ENCODE data around the gene LPAR1.

DNA sequence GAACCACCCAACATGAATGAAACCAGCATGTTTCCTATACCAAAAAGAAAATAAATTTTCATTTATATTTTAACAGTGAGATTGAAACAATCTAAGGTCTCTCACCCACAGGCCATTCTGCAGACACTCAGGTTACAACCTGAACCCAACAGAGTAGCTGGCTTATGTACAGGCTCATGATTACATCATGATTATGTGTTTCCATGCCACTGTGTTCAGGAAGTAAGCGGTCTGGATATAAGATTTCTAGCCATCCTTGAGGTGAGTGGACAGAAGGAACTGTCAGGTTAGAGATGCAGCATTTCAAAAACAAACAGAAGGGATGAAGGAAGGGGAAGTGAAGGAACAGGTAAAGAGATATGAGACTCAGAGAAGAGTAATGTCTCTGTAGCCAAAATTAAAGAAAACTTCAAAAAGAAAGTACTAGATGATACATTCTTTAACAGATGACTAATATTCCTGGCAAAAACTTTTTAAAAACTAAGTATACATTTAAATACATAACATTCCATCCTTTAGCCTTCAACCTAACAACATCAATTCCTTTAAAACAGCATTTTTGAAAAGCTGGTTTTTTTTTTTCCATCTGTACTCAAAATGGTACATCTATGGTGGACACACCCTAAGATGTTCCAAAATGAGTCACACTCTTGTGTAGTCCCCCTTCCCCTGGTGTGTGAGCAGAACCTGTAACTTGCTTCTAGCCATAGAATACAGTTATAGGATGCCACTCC is 119.8 kb downstream of the LPAR1 start:
- TF ChIP-seq CTCF (IDR thresholded peaks at IDR 0.05; ENCODE audit: low read depth, low read length) (no peak), EZH2phosphoT487 (IDR thresholded peaks at IDR 0.05; ENCODE audit: low read depth) (no peak)
